ENCODE results near the gene WNT1.

WNT1 gene

GRCh38 chr12:49008943-49009342 is 30.8 kb downstream of the WNT1 start:
- no peak for DNase-seq
- Histone ChIP-seq H3K79me2 (ENCODE audit: low read length) (no peaks in the 10 kb centered on the region), H3K4me2 (ENCODE audit: low read depth, low read length) (no peak overlapping the region), H3K9me3 (replicated peaks; ENCODE audit: insufficient read depth, low read length) (no peaks in the 10 kb centered on the region), H3F3A (ENCODE audit: insufficient read depth, low read length) (no peaks in the 10 kb centered on the region), H3K27ac (ENCODE audit: low read length) (no peak overlapping the region), H3K27me3 (replicated peaks; ENCODE audit: insufficient read depth, low read length) (no peaks in the 10 kb centered on the region), H3K4me3 (ENCODE audit: low read length) (no peak overlapping the region), H3K4me1 (ENCODE audit: low read length) (no peaks in the 10 kb centered on the region), H3K36me3 (replicated peaks; ENCODE audit: insufficient read depth, low read length) (0 out of 2 replicates have a peak, but pooled peaks cover 5% of the 10 kb centered on the region), H2AFZ (ENCODE audit: low read length) (no peak overlapping the region), H4K20me1 (ENCODE audit: insufficient read depth, low read length) (0 out of 2 replicates have a peak, but pooled peaks cover 3% of the 10 kb centered on the region), H3K9ac (ENCODE audit: low read length) (no peak overlapping the region), H3K9me2 (replicated peaks; ENCODE audit: insufficient read depth, low read length) (no peaks in the 10 kb centered on the region)
- TF ChIP-seq EZH2 (optimal IDR thresholded peaks at IDR 0.05; ENCODE audit: low read depth, low read length) (no peak), EZH2phosphoT487 (IDR thresholded peaks at IDR 0.05; ENCODE audit: low read length) (no peak), CTCF (IDR thresholded peaks at IDR 0.05; ENCODE audit: low read length) (no peak)

GRCh38 chr12:49010092-49010668 is 32.1 kb downstream of the WNT1 start:
- no peak overlapping the region for H3K9ac ChIP-seq (ENCODE audit: low read length)

GRCh38 chr12:49012739-49013138 is 34.6 kb downstream of the WNT1 start:
- Histone ChIP-seq H3K4me2 (ENCODE audit: low read depth, low read length) (no peak overlapping the region), H2AFZ (ENCODE audit: low read length) (no peak overlapping the region), H3K27me3 (replicated peaks; ENCODE audit: insufficient read depth, low read length) (no peaks in the 10 kb centered on the region), H3K4me3 (ENCODE audit: low read length) (no peak overlapping the region), H3F3A (ENCODE audit: insufficient read depth, low read length) (peaks cover 5% of the 10 kb centered on the region; the same call in 1 of the 2 replicates), H3K36me3 (replicated peaks; ENCODE audit: insufficient read depth, low read length) (0 out of 2 replicates have a peak, but pooled peaks cover 5% of the 10 kb centered on the region), H3K9me3 (replicated peaks; ENCODE audit: insufficient read depth, low read length) (no peaks in the 10 kb centered on the region), H3K9me2 (replicated peaks; ENCODE audit: insufficient read depth, low read length) (no peaks in the 10 kb centered on the region), H3K79me2 (ENCODE audit: low read length) (peaks cover 31% of the 10 kb centered on the region), H4K20me1 (ENCODE audit: insufficient read depth, low read length) (no peaks in the 10 kb centered on the region), H3K4me1 (ENCODE audit: low read length) (no peaks in the 10 kb centered on the region), H3K27ac (ENCODE audit: low read length) (no peak overlapping the region), H3K9ac (ENCODE audit: low read length) (no peak overlapping the region)
- DNase-seq = no peak
- TF ChIP-seq CTCF (IDR thresholded peaks at IDR 0.05; ENCODE audit: low read length) (no peak), EZH2phosphoT487 (IDR thresholded peaks at IDR 0.05; ENCODE audit: low read length) (no peak), EZH2 (optimal IDR thresholded peaks at IDR 0.05; ENCODE audit: low read depth, low read length) (no peak)

More at GRCh38 chr12:49010092-49010668, 32.1 kb downstream of the WNT1 start:
- Histone ChIP-seq H3K27me3 (replicated peaks; ENCODE audit: insufficient read depth, low read length) (no peaks in the 10 kb centered on the region), H3K9me2 (replicated peaks; ENCODE audit: insufficient read depth, low read length) (no peaks in the 10 kb centered on the region), H3K4me1 (ENCODE audit: low read length) (no peaks in the 10 kb centered on the region), H3F3A (ENCODE audit: insufficient read depth, low read length) (no peaks in the 10 kb centered on the region), H3K36me3 (replicated peaks; ENCODE audit: insufficient read depth, low read length) (0 out of 2 replicates have a peak, but pooled peaks cover 5% of the 10 kb centered on the region), H3K27ac (ENCODE audit: low read length) (no peak overlapping the region), H3K4me2 (ENCODE audit: low read depth, low read length) (no peak overlapping the region), H3K79me2 (ENCODE audit: low read length) (peaks cover 7% of the 10 kb centered on the region; the same call in 1 of the 2 replicates), H2AFZ (ENCODE audit: low read length) (no peak overlapping the region), H3K4me3 (ENCODE audit: low read length) (no peak overlapping the region), H3K9me3 (replicated peaks; ENCODE audit: insufficient read depth, low read length) (no peaks in the 10 kb centered on the region), H4K20me1 (ENCODE audit: insufficient read depth, low read length) (0 out of 2 replicates have a peak, but pooled peaks cover 3% of the 10 kb centered on the region)
- TF ChIP-seq CTCF (IDR thresholded peaks at IDR 0.05; ENCODE audit: low read length) (no peak), EZH2 (optimal IDR thresholded peaks at IDR 0.05; ENCODE audit: low read depth, low read length) (no peak), EZH2phosphoT487 (IDR thresholded peaks at IDR 0.05; ENCODE audit: low read length) (no peak)
- DNase-seq = no peak
